Gastrocnemius medialis (tissue), 4 donors: ENCODE results near the gene AAMDC.
"Not testable (repeated sequence)": the region's sequence is repeated elsewhere in the genome, so short reads cannot be mapped to it uniquely, and the experiment has no call there.

Experiments used
- POLR2A ChIP-seq, 2 donors: fragments of 450-650 bp; IDR thresholded peaks; one replicate each; pipeline ENCODE4 v1.6.1; 2017; ENCODE audit warnings: antibody characterized with exemption in 2 of 2, mild to moderate bottlenecking in 2 of 2, moderate library complexity in 2 of 2
- TF ChIP-seq, protein P1 (sequence below), 5 experiments: fragments of 450-650 bp in 3 of 5; fragments of 200-600 bp in 2 of 5; sonication (generic) in 2 of 5; IDR thresholded peaks in 4 of 5; conservative IDR thresholded peaks in 1 of 5; 1 replicate in 4 of 5; 2 replicates in 1 of 5; pipeline ENCODE4 v1.5.1; 2016 to 2019; ENCODE audit warnings: antibody characterized with exemption in 5 of 5, mild to moderate bottlenecking in 3 of 5, moderate library complexity in 3 of 5

DNA sequence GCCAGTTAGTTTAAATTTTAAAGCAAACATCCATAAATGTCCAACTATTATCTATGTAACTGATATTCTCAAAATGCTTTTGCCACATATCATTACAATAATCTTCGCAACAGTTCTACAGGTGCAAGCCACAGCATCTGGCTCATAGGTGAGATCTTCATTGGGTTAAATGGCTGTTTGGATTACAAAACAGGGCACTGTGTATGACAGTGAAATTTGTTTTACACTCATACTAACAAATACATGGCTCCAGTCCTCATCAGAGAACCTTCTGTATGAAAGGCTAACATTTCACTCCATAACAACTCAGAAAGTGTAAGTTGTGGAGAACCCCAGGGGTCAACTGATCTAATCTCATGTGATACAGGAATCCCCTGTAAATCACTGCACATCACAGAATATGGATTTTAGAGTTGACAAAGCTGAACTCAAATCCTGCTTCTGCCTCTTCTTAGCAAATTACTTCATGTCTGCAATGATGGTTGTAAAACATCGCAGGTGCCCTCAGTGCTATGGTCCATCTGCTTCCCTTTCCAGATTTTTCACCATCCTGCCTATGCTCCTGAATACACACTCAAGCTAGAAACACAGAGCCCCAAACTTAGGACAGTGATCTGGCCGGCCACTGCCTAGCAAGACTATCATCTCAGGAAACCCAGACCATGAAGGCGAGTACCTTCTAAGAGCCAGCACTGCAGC is 92.8 kb downstream of the AAMDC start:
- TF ChIP-seq, protein P1, sequence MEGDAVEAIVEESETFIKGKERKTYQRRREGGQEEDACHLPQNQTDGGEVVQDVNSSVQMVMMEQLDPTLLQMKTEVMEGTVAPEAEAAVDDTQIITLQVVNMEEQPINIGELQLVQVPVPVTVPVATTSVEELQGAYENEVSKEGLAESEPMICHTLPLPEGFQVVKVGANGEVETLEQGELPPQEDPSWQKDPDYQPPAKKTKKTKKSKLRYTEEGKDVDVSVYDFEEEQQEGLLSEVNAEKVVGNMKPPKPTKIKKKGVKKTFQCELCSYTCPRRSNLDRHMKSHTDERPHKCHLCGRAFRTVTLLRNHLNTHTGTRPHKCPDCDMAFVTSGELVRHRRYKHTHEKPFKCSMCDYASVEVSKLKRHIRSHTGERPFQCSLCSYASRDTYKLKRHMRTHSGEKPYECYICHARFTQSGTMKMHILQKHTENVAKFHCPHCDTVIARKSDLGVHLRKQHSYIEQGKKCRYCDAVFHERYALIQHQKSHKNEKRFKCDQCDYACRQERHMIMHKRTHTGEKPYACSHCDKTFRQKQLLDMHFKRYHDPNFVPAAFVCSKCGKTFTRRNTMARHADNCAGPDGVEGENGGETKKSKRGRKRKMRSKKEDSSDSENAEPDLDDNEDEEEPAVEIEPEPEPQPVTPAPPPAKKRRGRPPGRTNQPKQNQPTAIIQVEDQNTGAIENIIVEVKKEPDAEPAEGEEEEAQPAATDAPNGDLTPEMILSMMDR (IDR thresholded peaks at IDR 0.05 in 4 of 5, conservative IDR thresholded peaks at IDR 0.05 in 1 of 5): not testable (repeated sequence)
- TF ChIP-seq POLR2A (IDR thresholded peaks at IDR 0.05): not testable (repeated sequence)
